Mucosa of rectum (tissue), 2 donors: ENCODE measurements around the gene GRK6.
A peak's percentile ranks its signal among the peaks of the same experiment; 100 is the strongest.
"Not testable (repeated sequence)": the region's sequence is repeated elsewhere in the genome, so short reads cannot be mapped to it uniquely, and the experiment has no call there.

ENCODE experiments used
- H3K27ac ChIP-seq, 2 donors: one replicate each; pipeline ENCODE4 v1.7.0; 2013; ENCODE audit warnings: inconsistent platforms in 2 of 2, low read depth in 2 of 2, low read length in 2 of 2
- H3K27me3 ChIP-seq, 2 donors: one replicate each; pipeline ENCODE4 v1.7.0; 2013; ENCODE audit warnings: low read length in 2 of 2; ENCODE audit not compliant: control insufficient read depth in 2 of 2, insufficient read depth in 2 of 2
- H3K36me3 ChIP-seq, 2 donors: one replicate each; pipeline ENCODE4 v1.7.0; 2013; ENCODE audit warnings: low read length in 2 of 2; ENCODE audit not compliant: control insufficient read depth in 2 of 2, insufficient read depth in 2 of 2
- H3K4me1 ChIP-seq, 2 donors: one replicate each; pipeline ENCODE4 v1.7.0; 2013; ENCODE audit warnings: low read length in 2 of 2, mild to moderate bottlenecking in 1 of 2; ENCODE audit not compliant: control insufficient read depth in 2 of 2, insufficient read depth in 2 of 2
- H3K4me3 ChIP-seq, 2 donors: one replicate each; pipeline ENCODE4 v1.7.0; 2013; ENCODE audit warnings: low read length in 2 of 2
- H3K9ac ChIP-seq, 2 donors: one replicate each; pipeline ENCODE4 v1.7.0; 2013; ENCODE audit warnings: low read length in 2 of 2, low read depth in 1 of 2, mild to moderate bottlenecking in 1 of 2
- H3K9me3 ChIP-seq, 2 donors: one replicate each; pipeline ENCODE4 v1.7.0; 2013; ENCODE audit warnings: low read length in 2 of 2; ENCODE audit not compliant: control insufficient read depth in 2 of 2
- donor health status: healthy.
- donor health status: Normal muscosa, but diverticular disease.

The GRK6 gene

DNA sequence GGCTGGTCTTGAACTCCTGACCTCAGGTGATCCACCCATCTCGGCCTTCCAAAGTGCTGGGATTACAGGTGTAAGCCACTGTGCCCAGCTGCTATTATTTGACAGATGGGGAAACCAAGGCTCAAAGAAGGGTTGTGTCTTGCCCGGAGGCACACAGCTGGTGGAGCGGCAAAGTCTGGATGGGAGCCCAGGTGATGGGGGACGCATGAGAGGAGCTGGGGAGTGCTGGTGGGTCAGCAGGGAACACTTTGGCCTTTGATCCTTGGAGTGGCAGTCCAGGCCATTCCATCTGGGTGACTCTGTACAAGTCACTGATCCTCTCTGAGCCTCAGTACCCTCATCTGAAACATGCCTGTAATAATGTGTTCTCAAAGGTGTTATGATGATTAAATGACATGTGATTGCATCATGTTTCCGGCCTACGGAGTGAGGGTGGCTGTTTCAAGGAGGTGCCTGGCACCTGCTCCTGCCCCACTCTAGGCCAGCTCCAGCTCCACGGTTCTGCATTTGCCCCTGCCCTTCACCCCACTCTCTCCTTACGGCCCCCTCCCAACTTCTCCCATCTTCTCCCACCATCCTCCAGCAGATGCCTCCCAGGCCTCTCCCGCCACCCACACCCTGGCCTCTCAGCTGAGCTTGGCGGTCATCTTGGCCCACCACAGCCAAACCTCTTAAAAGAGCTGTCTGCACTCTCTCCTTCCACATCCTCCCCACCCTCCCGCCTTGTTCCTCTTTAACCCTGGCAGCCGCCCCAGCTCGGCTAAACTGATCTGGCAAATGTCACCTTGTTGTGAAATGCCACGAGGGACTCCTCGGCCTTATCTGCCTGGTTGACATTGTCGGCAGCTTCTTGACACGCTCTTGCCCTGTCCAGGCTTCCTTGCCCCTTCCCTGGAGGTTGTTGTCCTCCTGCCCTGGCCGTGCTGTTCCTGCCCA, 52.5 kb downstream of the GRK6 start:
- Histone ChIP-seq H3K4me3 (no peak overlapping the region), H3K27ac (peak overlapping the region; percentile 43 to 62), H3K9me3 (no peaks in the 10 kb centered on the region), H3K27me3 (no peaks in the 10 kb centered on the region), H3K36me3 (peaks cover 3% of the 10 kb centered on the region in 2 donors), H3K9ac (no peak overlapping the region), H3K4me1 (peaks cover 3 to 5% of the 10 kb centered on the region in 2 donors)

DNA sequence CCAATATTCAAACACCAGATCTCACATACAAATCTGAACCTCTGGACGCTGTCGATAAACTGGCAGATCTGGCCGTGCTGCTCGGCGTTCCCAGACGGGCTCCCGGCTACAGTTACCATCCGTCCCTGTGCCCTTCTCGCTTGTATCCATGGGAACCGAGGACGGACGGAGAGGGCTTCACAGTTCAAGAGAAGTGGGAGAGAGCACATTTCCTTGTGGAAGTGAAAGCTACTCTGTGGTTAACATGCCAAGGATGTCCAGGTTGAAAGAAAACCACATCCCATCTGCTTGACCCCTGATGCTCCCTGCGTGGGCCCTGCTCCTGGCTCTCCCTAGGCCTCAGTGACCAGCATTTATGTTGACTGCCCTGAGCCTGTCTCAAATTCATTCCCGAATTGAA, 53.3 kb downstream of the GRK6 start:
- Histone ChIP-seq H3K4me3 (no peak overlapping the region), H3K27ac (peak overlapping the region; percentile 43 to 62), H3K27me3 (no peaks in the 10 kb centered on the region), H3K36me3 (peaks cover 3% of the 10 kb centered on the region in 2 donors), H3K4me1 (peaks cover 3 to 5% of the 10 kb centered on the region in 2 donors), H3K9me3 (no peaks in the 10 kb centered on the region), H3K9ac (peak overlapping the region in 1 of 2 donors; percentile 13)

DNA sequence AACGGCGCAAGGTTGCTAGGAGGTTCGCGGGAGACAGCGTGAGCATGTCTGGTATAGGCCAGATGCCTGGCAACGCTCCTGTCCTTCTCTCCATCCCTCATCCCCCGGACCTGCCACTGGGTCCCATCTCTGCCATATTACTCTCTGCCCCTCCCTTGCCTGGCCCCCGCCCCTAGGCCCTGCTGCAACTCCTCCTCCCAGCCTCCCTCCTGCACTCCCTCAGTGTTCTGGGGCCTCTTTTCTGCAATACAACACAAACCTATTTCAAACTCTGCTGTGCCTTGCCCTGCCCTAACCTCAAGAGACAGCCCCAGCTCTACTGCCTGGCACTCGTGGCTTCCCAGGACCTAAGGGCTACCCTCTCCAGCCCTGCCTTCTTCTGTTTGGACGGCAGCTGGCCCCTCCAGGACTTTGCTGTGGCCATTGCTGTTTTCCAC, 55.9 kb downstream of the GRK6 start:
- H3K9me3 ChIP-seq = no peaks in the 10 kb centered on the region
- no peak overlapping the region for H3K9ac ChIP-seq
- peaks cover 6 to 8% of the 10 kb centered on the region in 2 donors for H3K36me3 ChIP-seq
- peaks cover 3 to 5% of the 10 kb centered on the region in 2 donors for H3K4me1 ChIP-seq
- H3K27me3 ChIP-seq = no peaks in the 10 kb centered on the region
- H3K27ac ChIP-seq = no peak overlapping the region
- H3K4me3 ChIP-seq = no peak overlapping the region

DNA sequence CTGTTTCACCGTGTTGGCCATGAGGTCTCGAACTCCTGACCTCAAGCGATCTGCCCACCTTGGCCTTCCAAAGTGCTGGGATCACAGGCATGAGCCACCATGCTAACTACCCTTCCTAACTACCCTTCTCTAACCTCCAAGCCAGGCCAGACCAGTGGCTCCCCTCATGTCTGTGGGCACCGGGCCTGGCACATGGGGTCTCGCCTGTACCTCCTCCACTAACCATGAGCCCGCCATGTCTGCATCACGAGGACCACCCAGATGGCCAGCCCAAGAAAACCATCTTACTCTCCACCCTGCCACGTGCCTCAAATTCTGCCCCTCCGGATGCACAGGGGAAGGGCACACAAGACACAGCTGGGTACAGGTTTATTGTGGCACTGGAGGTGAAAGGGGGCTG, 56.6 kb downstream of the GRK6 start:
- Histone ChIP-seq H3K4me1 (peaks cover 3 to 5% of the 10 kb centered on the region in 2 donors), H3K27me3 (no peaks in the 10 kb centered on the region), H3K9me3 (no peaks in the 10 kb centered on the region), H3K36me3 (peaks cover 6 to 13% of the 10 kb centered on the region in 2 donors), H3K9ac (no peak overlapping the region), H3K27ac (no peak overlapping the region), H3K4me3 (no peak overlapping the region)

DNA sequence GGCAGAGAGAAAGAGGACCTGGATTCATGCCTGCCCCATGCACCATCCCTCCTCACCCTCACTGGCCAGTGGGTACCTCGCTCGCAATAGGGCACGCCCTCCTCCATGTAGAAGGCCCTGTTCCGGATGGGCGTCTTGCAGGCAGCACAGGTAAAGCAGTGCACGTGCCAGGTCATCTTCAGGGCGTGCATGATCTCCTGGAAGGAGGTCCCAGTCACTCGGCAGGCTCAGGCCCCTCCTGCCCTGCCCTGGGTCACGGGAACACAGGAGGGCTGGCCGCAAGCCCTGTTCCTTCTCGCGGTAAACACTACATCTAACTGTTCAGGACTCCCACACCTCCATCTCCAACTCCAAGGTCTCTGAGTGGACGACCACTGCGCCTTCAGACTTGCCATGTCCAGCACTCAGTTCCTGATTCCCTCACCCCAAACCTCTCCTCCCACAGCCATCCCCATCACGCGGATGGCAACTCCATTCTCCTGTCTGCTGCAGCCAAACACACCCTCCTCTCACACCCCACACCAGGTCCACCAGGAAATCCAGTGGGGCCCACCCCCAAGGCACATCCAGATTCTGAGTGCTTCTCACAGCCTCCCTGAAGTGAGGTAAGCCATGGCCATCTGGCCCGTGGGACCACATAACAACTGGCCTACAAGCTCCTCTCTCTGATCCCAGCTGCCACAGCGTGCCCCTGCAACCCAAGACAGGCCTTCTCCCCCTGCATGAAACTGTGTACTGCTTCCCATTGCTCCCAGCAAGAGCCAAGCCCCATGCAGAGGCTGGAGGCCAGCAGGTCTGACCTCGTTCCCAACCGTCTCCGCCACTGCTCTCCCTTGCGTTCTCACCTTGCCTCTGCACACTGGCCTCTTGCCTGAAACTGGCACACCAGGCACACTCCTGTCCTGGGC, 57.8 kb downstream of the GRK6 start:
- Histone ChIP-seq H3K27ac (no peak overlapping the region), H3K9me3 (no peaks in the 10 kb centered on the region), H3K36me3 (peaks cover 7 to 17% of the 10 kb centered on the region in 2 donors), H3K27me3 (no peaks in the 10 kb centered on the region), H3K4me1 (peaks cover 0 to 3% of the 10 kb centered on the region in 2 donors), H3K9ac (no peak overlapping the region), H3K4me3 (no peak overlapping the region)

DNA sequence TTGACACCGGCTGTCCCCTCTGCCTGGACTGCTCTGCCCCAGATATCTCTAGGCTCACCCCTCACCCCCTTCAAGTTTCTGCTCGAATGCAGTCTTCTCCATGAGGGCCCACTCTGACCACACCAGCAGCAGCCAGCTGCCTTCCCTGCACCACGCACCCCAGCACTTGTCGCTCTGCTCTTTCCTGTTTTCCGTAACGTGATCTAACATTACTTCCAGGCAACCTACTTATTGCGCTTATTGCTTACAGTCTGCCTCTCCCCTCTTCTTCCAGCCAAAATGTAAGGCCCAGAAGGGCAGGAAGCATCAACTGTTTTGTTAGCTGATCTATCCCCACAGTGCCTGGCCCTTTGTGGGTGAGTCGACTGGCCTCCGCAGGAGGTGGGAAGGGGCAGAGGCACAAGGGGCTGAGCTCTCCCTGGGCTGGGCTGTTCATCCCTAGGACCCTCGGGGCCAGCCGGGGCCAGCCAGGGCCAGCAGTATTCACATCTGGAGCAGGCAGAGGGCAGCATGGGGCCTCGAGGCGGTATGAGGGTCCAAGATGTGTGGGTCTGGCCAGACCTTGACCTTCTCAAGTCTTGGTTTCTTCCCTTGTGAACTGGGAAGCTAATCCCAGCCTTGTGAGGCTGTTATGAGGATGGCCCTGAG, 58.5 kb downstream of the GRK6 start:
- no peaks in the 10 kb centered on the region for H3K27me3 ChIP-seq
- H3K9me3 ChIP-seq = no peaks in the 10 kb centered on the region
- H3K27ac ChIP-seq = no peak overlapping the region
- H3K36me3 ChIP-seq = peaks cover 8 to 17% of the 10 kb centered on the region in 2 donors
- H3K4me3 ChIP-seq = no peak overlapping the region
- H3K9ac ChIP-seq = no peak overlapping the region
- H3K4me1 ChIP-seq = no peaks in the 10 kb centered on the region

DNA sequence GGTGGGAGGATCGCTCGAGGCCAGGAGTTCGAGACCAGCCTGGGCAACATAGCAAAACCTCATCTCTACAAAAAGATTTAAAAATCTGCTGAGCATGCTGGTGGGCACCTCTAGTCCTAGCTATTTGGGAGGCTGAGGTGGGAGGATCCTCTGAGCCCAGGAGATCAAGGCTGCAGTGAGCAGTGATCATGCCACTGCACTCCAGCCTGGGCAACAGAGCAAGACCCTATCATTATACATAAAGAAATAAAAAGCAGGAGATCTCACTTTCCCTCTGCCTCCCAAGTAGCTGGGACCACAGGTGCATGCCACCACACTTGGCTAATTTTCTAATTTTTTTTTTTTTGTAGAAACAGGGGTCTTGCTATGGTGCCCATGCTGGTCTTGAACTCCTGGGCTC, 59.3 kb downstream of the GRK6 start:
- H3K27ac ChIP-seq, H3K27me3 ChIP-seq, H3K4me1 ChIP-seq, H3K4me3 ChIP-seq, H3K9ac ChIP-seq, H3K9me3 ChIP-seq: not testable (repeated sequence)
- H3K36me3 ChIP-seq = peaks cover 8 to 17% of the 10 kb centered on the region in 2 donors

DNA sequence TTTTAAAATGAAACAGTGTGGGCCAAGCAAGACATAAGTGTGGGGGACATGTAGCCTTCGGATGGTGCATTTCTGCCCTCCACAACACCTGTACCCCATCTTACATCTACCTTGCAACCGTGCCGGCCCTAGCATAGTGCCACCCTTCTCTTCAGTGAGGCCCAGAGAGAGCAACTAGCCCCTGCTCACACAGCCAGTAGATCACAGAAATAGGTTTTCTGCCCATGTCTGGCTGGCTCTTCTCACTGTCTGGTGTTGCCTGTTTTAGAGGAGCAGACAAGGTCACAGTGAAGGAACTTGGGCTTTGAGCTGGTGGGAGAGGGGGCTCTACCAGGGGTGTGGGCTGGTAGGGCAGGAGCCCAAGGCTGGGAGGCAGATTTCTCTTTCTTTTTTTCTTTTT, 59.8 kb downstream of the GRK6 start:
- no peak overlapping the region for H3K27ac ChIP-seq
- H3K9ac ChIP-seq = no peak overlapping the region
- no peaks in the 10 kb centered on the region for H3K9me3 ChIP-seq
- H3K36me3 ChIP-seq = peaks cover 8 to 17% of the 10 kb centered on the region in 2 donors
- H3K4me1 ChIP-seq = no peaks in the 10 kb centered on the region
- no peak overlapping the region for H3K4me3 ChIP-seq
- no peaks in the 10 kb centered on the region for H3K27me3 ChIP-seq

DNA sequence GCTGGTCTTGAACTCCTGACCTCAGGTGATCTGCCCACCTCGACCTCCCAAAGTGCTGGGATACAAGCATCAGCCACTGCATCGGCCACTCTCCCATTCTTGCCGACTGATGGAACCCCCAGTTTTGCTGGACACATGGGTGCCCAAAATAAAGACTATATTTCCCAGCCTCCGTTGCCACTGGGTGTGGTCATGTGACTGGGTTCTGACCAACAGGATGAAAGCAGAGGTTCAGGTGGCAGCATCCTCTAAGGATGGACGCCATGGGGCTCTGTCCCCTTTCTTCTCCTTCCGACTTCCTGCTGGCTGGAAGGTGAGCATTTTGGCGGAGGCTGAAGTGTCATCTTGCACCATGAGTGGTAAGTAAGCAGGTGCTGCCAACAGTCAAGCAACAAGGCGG, 60.7 kb downstream of the GRK6 start:
- Histone ChIP-seq H3K27ac (no peak overlapping the region), H3K36me3 (peaks cover 8 to 17% of the 10 kb centered on the region in 2 donors), H3K9ac (no peak overlapping the region), H3K4me3 (no peak overlapping the region), H3K4me1 (no peaks in the 10 kb centered on the region), H3K9me3 (no peaks in the 10 kb centered on the region), H3K27me3 (no peaks in the 10 kb centered on the region)
